Measurements from ENCODE around the gene ETS2. TPM values are rescaled to one million over a fixed set of nuclear protein-coding genes. Genes with fewer than 3 reads are reported as not detected.

The ETS2 gene
- total RNA-seq, 1 experiment from 2014 or later: 20.4 TPM

- Mint-ChIP-seq H3K27ac (ENCODE audit: unreplicated experiment) (peak overlapping the region; percentile 2), H3K4me1 (ENCODE audit: low read depth, unreplicated experiment) (peaks cover 26% of the 10 kb centered on the region), H3K27me3 (ENCODE audit: insufficient read depth, unreplicated experiment) (no peaks in the 10 kb centered on the region), H3K9me3 (ENCODE audit: unreplicated experiment) (peaks cover 8% of the 10 kb centered on the region), H3K36me3 (ENCODE audit: insufficient read depth, unreplicated experiment) (no peaks in the 10 kb centered on the region), H3K4me3 (ENCODE audit: unreplicated experiment) (no peak overlapping the region)
- H3K4me1 ChIP-seq: peaks cover 33% of the 10 kb centered on the region
- H3K4me3 ChIP-seq (ENCODE audit: low read depth, low read length): no peak overlapping the region
- no peaks in the 10 kb centered on the region for H3K36me3 ChIP-seq (ENCODE audit: control insufficient read depth, insufficient read depth, low read length)
- no peaks in the 10 kb centered on the region for H3K27me3 ChIP-seq (replicated peaks; ENCODE audit: control insufficient read depth, insufficient read depth, low read length)
- no TSS peak for BruUV-seq (replicated peaks)
- no peak for TF ChIP-seq CTCF (IDR thresholded peaks at IDR 0.05; ENCODE audit: insufficient read depth in 1 of 2, low read depth in 1 of 2, low read length in 1 of 2, severe bottlenecking in 1 of 2, unreplicated experiment in 1 of 2)
- POLR2A ChIA-PET: no interaction called here
- intact Hi-C loops (cut with micrococcal nuclease; ENCODE audit: unreplicated experiment): no loop called here
- CTCF ChIA-PET: no interaction called here
- peaks cover 12% of the 10 kb centered on the region; the same call in 1 of the 2 replicates for H3K9me3 ChIP-seq
- no peak for DNase-seq
Observed at GRCh38 chr21:38768471-38769063, 37.2 kb upstream of the ETS2 start.

- Histone ChIP-seq H3K4me3 (ENCODE audit: low read depth, low read length) (no peak overlapping the region), H3K4me1 (peaks cover 33% of the 10 kb centered on the region), H3K9me3 (peaks cover 12% of the 10 kb centered on the region; the same call in 1 of the 2 replicates), H3K27me3 (replicated peaks; ENCODE audit: control insufficient read depth, insufficient read depth, low read length) (no peaks in the 10 kb centered on the region), H3K36me3 (ENCODE audit: control insufficient read depth, insufficient read depth, low read length) (no peaks in the 10 kb centered on the region)
- peaks cover 26% of the 10 kb centered on the region for H3K4me1 Mint-ChIP-seq (ENCODE audit: low read depth, unreplicated experiment)
- peak overlapping the region; percentile 2 for H3K27ac Mint-ChIP-seq (ENCODE audit: unreplicated experiment)
- no TSS peak for BruUV-seq (replicated peaks)
- ChIA-PET CTCF (no interaction called here), POLR2A (no interaction called here)
- no peaks in the 10 kb centered on the region for H3K36me3 Mint-ChIP-seq (ENCODE audit: insufficient read depth, unreplicated experiment)
- H3K9me3 Mint-ChIP-seq (ENCODE audit: unreplicated experiment): peaks cover 8% of the 10 kb centered on the region
- intact Hi-C loops (cut with micrococcal nuclease; ENCODE audit: unreplicated experiment): no loop called here
- no peak overlapping the region for H3K4me3 Mint-ChIP-seq (ENCODE audit: unreplicated experiment)
- TF ChIP-seq CTCF (IDR thresholded peaks at IDR 0.05; ENCODE audit: insufficient read depth in 1 of 2, low read depth in 1 of 2, low read length in 1 of 2, severe bottlenecking in 1 of 2, unreplicated experiment in 1 of 2): no peak
- no peak for DNase-seq
- H3K27me3 Mint-ChIP-seq (ENCODE audit: insufficient read depth, unreplicated experiment): no peaks in the 10 kb centered on the region
Observed at GRCh38 chr21:38769191-38769780, 36.4 kb upstream of the ETS2 start.

- POLR2A ChIA-PET: no interaction called here
- CTCF ChIA-PET: no interaction called here
- H3K4me1 Mint-ChIP-seq (ENCODE audit: low read depth, unreplicated experiment): peaks cover 26% of the 10 kb centered on the region
- no TSS peak for BruUV-seq (replicated peaks)
- Histone ChIP-seq H3K4me1 (peaks cover 33% of the 10 kb centered on the region), H3K27me3 (replicated peaks; ENCODE audit: control insufficient read depth, insufficient read depth, low read length) (no peaks in the 10 kb centered on the region), H3K36me3 (ENCODE audit: control insufficient read depth, insufficient read depth, low read length) (no peaks in the 10 kb centered on the region), H3K4me3 (ENCODE audit: low read depth, low read length) (no peak overlapping the region), H3K9me3 (peaks cover 10% of the 10 kb centered on the region; the same call in 1 of the 2 replicates)
- DNase-seq: no peak
- H3K36me3 Mint-ChIP-seq (ENCODE audit: insufficient read depth, unreplicated experiment): no peaks in the 10 kb centered on the region
- H3K4me3 Mint-ChIP-seq (ENCODE audit: unreplicated experiment): no peak overlapping the region
- peak overlapping the region; percentile 74 for H3K27ac Mint-ChIP-seq (ENCODE audit: unreplicated experiment)
- TF ChIP-seq CTCF (IDR thresholded peaks at IDR 0.05; ENCODE audit: insufficient read depth in 1 of 2, low read depth in 1 of 2, low read length in 1 of 2, severe bottlenecking in 1 of 2, unreplicated experiment in 1 of 2): no peak
- no peaks in the 10 kb centered on the region for H3K27me3 Mint-ChIP-seq (ENCODE audit: insufficient read depth, unreplicated experiment)
- intact Hi-C loops (cut with micrococcal nuclease; ENCODE audit: unreplicated experiment): loop anchor here (1.0 to 2.0 kb wide), 3 partner anchors 27 to 36 kb away; no protein-coding TSS in a partner anchor
- peaks cover 7% of the 10 kb centered on the region for H3K9me3 Mint-ChIP-seq (ENCODE audit: unreplicated experiment)
Observed at GRCh38 chr21:38770660-38771059, 35.1 kb upstream of the ETS2 start.

Data from Caco-2 (cell line).